Posterior cingulate gyrus (tissue), 11 donors: ENCODE data around the gene AKAP8.
"Not testable (repeated sequence)": the region's sequence is repeated elsewhere in the genome, so short reads cannot be mapped to it uniquely, and the experiment has no call there.

Experiments used
- DNase-seq, 10 donors: peaks; one replicate each; pipeline versions ENCODE4 v3.0.0 to v3.0.0-alpha.2; 2020 to 2021; ENCODE audit warnings: mixed read lengths in 3 of 10
- intact Hi-C: fragments of 100-400 bp; cut with DNase I; formaldehyde crosslinking; loops from one replicate; pipeline ENCODE4 v1.15.1; 2023

AKAP8 gene

GRCh38 chr19:15379083-15379998 is at the start of gene AKAP8:
AKAP8 (minus strand) TSS chr19:15379787; CDS start chr19:15379731, 56 bp downstream.
- intact Hi-C loops = loop anchor here (5.0 kb wide), 4 partner anchors 38 to 178 kb away; partner anchors contain the start of gene AKAP8L
- peak; percentile 94 to 100 (median 98) for DNase-seq

DNA sequence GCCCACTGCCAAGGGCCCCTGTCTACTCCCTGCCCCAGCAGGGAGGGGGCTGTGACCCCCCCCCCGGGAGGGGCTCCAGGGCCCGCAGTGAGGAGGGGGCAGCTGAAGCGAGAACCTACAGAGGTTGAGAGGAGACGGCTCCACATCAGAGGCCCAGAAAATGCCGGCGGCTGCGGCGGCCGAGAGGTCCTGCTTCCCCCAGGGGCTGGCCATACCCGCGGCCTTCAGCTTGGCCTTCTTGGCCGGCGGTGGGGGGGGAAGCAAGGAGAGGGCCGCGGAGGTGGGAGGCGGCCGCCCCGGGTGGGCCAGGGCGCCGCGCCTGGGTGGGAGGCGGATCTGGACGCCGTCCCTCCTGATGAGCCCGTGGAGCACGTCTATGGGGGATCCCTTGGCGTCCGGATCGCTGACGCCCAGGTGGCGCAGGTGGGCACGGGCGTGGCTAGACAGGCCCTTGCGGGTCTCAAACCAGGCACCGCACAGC is 48.4 kb upstream of the AKAP8 start:
- intact Hi-C loops = no loop called here
- peak in 3 of 10 donors; percentile 38 to 82 (median 44) for DNase-seq

DNA sequence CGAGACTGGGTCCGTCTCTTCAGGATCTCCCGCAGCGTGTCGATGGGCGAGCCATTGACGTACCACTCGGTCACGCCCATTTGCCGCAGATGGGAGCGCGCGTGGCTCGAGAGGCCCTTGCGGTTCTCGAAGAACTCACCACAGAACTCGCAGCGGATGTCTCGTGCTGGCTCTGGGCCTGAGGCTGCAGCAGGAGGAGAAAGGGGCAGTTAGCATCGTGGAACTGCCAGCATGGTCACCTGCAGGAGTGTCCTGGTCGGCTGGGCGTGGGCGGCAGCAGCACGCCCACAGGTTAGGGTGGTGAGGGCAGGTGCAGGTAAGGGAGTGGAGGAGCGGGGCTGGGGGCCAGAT is 47.7 kb upstream of the AKAP8 start:
- DNase-seq = peak in 2 of 10 donors; percentile 8 to 75
- intact Hi-C loops = no loop called here

- intact Hi-C loops = no loop called here
- peak in 2 of 10 donors; percentile 59 to 63 for DNase-seq
These were observed 47.1 kb upstream of the AKAP8 start for GRCh38 chr19:15426485-15427349.

DNA sequence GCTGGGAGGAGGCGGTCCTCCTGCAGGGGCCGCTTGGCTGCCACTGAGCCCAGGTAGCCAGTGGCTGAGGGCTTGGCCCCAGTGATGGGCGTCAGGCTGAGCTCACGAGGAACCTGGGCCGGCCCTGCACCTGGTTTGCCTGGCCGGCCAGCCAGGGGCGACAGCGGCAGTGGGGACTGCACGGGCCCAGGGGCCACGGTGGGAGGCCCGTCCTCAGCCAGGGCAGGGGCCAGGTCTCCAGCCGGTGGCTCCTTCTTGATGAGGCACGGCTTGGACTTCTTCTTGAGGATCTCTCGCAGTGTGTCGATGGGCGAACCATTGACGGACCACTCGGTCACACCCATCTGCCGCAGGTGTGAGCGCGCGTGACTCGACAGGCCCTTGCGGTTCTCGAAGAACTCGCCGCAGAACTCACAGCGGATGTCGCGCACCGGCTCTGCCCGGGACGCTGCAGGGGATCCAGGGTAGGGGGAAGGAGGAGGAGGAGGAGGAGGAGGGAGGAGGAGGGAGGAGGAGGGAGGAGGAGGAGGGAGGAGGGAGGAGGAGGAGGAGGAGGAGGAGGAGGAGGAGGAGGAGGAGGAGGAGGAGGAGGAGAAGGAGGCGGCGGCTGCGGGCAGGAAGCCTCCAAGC is 45.8 kb upstream of the AKAP8 start:
- DNase-seq = peak in 2 of 10 donors; percentile 67 to 72
- intact Hi-C loops = no loop called here

- DNase-seq = peak in 2 of 10 donors; percentile 67 to 78
- intact Hi-C loops = no loop called here
These were observed 45.2 kb upstream of the AKAP8 start for GRCh38 chr19:15424692-15425272.

- intact Hi-C loops = no loop called here
These were observed 44.5 kb upstream of the AKAP8 start for GRCh38 chr19:15424121-15424520.

GRCh38 chr19:15423130-15423529 is 43.5 kb upstream of the AKAP8 start:
- peak in 2 of 10 donors; percentile 19 to 36 for DNase-seq
- intact Hi-C loops = no loop called here

More at GRCh38 chr19:15424121-15424520, 44.5 kb upstream of the AKAP8 start:
- peak in 2 of 10 donors; percentile 46 to 52 for DNase-seq

- DNase-seq = peak in 2 of 10 donors; percentile 65 to 73
- intact Hi-C loops = no loop called here
These were observed 42.9 kb upstream of the AKAP8 start for GRCh38 chr19:15422296-15423075.

DNA sequence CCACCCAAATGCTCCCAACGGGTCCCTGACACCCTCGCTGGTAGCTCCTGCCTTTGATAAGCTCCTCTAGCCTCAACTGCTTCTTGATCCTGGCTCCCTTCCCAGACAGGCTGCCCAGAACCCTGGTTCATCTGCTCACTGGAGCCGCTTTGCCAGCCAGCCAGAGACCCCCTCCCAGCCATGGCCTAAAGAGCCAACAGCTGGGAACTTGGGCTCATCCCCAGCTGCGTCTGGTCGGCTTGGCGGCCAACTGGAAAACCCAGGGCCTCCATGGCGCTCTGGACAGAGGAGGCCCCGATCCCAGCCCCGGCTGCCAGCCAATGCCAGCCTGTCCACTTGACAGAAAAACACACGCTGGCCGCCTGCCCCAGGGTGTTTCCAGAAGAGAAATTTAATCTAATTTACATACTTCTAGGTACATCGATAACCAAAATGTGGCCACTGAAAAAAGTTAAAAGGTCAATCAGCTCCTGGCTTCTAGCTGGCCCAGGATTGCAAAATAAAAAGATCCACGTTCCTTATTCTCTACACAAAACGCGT is 42.2 kb upstream of the AKAP8 start:
- peak; percentile 65 to 97 (median 82) for DNase-seq
- intact Hi-C loops = no loop called here

DNA sequence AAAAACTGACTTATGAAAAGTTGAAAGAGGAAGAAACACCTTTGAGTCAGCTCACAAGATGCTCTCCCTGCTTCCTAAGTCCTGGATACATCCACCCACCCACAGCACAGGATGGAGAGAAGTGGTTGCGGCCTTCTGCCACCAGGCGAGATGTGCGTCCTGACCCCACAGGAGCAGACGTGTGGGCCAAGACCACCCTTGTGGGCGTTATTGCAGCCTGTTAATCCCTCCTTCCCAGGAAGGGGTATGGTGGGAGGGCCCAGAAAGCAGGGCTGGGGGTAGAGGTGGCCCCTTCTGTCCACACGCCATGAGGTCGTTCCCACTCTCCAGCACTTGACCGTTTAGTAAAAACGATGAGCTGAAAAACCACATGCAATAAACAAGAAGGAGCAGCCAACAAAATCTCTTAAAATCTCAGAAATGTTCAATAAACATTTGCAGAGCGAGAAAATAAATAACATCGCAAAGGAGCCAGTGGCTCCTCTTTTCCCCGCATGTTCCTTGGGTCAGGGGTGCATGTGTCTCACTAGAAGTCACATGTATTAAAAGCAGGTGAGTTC is 41.6 kb upstream of the AKAP8 start:
- intact Hi-C loops = no loop called here

DNA sequence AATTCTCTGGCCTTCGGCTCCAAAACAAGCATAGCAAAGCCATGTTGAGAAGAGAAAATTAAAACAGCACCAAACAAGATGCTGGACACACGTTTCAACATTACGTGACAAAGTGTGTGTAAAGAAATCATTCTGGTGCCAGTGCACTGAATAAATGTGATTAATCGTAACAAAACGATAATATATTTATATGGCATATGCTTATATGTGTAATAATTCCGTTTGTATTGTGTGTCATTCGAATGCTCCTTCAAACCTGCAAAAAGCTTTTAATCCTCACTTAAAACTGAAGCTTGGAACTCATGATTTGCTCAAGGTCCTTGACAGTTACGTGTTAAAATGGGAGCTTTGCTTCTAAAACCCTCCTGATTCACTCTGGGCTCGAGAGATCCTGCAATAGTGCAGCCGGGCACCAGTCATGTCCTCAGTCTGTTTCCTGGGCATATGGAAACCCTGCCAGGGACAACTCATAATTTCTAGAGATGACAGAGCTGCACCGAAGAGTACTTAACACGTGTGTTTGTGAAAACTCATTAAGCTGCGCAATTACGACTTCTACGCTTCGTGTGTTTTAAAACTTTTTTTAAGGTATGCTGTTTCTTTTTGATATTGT is 39.9 kb upstream of the AKAP8 start:
- DNase-seq = peak in 1 of 10 donors; percentile 50
- intact Hi-C loops = loop anchor here (2.0 to 5.0 kb wide), 3 partner anchors 13 to 42 kb away; partner anchors contain the start of gene AKAP8

More for the DNA sequence above, 41.6 kb upstream of the AKAP8 start:
- DNase-seq = peak in 2 of 10 donors; percentile 58 to 66

DNA sequence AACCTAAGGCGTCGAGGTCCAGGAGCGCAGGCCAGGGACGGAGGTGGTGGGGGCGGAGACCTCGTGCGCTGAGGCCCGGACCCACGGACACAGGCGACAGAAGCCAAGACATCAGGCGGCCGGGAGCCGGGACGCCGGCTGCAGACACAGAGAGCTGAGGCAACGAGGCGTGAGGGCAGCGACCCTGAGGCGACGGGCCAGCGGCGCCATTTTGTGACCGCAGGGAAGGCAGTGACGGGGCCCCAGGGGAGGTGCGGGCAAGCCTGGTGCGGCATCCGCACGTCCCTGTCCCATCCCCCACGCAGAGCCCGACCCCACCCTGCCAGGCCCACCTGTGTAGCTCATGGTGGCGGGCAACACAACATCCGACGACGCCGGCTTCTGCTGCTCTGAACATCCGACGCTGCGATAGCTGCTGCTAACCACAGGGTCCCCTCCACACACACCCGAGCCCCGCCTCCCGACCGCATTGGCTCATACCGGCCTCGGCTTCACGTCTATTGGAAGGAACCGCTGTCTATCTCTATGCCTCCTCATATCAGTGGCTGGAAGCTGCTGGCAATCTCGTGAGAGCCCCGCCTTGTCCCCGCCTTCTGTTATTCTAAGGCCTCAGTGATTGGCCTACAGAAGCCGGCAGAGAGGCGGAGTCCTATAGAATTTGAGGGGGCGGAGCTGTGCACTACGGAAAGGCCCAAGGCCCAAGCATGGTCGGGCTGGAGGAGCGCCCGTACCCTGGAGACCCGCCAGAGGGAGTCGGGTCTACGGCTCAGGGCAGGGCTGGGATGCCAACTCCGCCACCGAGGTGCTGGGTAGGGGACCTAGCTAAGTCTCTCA is 39.2 kb upstream of the AKAP8 start, which contains the start of gene AKAP8L:
Gene AKAP8L, minus strand, starts transcription at position 410 of the 834 bp plus-strand sequence. Its CDS starts 65 bp downstream, at position 345.
- DNase-seq = peak; percentile 91 to 100 (median 96)
- intact Hi-C loops = loop anchor here (2.0 to 5.0 kb wide), 3 partner anchors 14 to 41 kb away; partner anchors contain the start of gene AKAP8

- DNase-seq = no peak
- intact Hi-C loops = loop anchor here (2.0 to 5.0 kb wide), 3 partner anchors 15 to 41 kb away; partner anchors contain the start of gene AKAP8
These were observed 38.6 kb upstream of the AKAP8 start for GRCh38 chr19:15418231-15418578.

- intact Hi-C loops = loop anchor here (2.0 to 5.0 kb wide), 3 partner anchors 15 to 40 kb away; partner anchors contain the start of gene AKAP8
- DNase-seq = peak in 3 of 10 donors; percentile 23 to 79 (median 30)
These were observed 38.1 kb upstream of the AKAP8 start for GRCh38 chr19:15417699-15418098.

DNA sequence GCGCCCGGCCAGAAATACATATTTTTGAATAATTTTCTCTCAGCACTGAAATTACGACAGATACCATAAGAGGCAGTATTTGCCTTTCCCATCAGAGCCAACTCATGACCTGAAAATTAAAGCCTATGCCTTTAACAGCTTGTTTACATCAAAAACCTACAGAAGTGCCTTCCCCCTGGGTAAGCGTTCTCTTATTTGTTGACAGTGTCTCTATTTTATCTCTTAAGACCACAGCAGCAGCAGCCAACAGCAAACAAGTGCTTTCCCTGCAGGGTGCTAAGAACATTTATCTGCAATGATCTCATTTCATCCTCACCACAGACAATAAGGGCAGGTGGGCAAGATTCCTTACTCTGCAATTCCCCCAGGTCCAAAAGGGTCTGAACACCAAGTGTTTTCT is 33.2 kb upstream of the AKAP8 start:
- intact Hi-C loops = no loop called here
- DNase-seq = peak in 1 of 10 donors; percentile 5

- intact Hi-C loops = not testable (repeated sequence)
- peak in 2 of 10 donors; percentile 1 to 4 for DNase-seq
These were observed 31.8 kb upstream of the AKAP8 start for GRCh38 chr19:15411351-15411750.
